HepG2 (cell line): ENCODE results near the gene UNG. TPM values are rescaled to one million over a fixed set of nuclear protein-coding genes. Genes with fewer than 3 reads are reported as not detected.

Source experiments
- CBX5 ChIP-seq: sonication (generic); formaldehyde crosslinking; IDR thresholded peaks from 2 replicates; pipeline ENCODE4 v1.4.0; 2020; ENCODE audit warnings: missing genetic modification reagents, borderline replicate concordance
- ETV6 ChIP-seq: sonication (generic); formaldehyde crosslinking; conservative IDR thresholded peaks from 2 replicates; pipeline ENCODE4 v1.4.0; 2020; ENCODE audit warnings: missing genetic modification reagents
- FOXP4 ChIP-seq: sonication (generic); formaldehyde crosslinking; IDR thresholded peaks from 2 replicates; pipeline ENCODE4 v1.4.0; 2020; ENCODE audit warnings: missing genetic modification reagents
- HOXA3 ChIP-seq: sonication (generic); formaldehyde crosslinking; IDR thresholded peaks from 2 replicates; pipeline ENCODE4 v1.5.0; 2020; ENCODE audit warnings: missing genetic modification reagents
- RORA ChIP-seq: sonication (generic); formaldehyde crosslinking; IDR thresholded peaks from 2 replicates; pipeline ENCODE4 v1.5.0; 2020; ENCODE audit warnings: mild to moderate bottlenecking, missing genetic modification reagents, moderate library complexity
- TBP ChIP-seq: sonication (generic); formaldehyde crosslinking; IDR thresholded peaks from 2 replicates; pipeline ENCODE4 v1.5.0; 2020; ENCODE audit warnings: missing genetic modification reagents
- ZBTB20 ChIP-seq: sonication (generic); formaldehyde crosslinking; IDR thresholded peaks from 2 replicates; pipeline ENCODE4 v1.8.1; 2023; ENCODE audit warnings: missing genetic modification reagents, low read depth, mild to moderate bottlenecking, borderline replicate concordance
- ZBTB26 ChIP-seq: IDR thresholded peaks from 2 replicates; pipeline ENCODE4 v1.6.1; 2016; ENCODE audit warnings: missing compliant biosample characterization, missing genetic modification reagents, borderline replicate concordance
- ZBTB40 ChIP-seq, 2 experiments: fragments of 450-650 bp in 1 of 2; sonication (generic) in 1 of 2; formaldehyde crosslinking in 1 of 2; IDR thresholded peaks; 2 replicates each; pipeline versions ENCODE4 v1.6.1 to v1.8.0; 2016 to 2022; ENCODE audit warnings: antibody characterized with exemption in 1 of 2, mild to moderate bottlenecking in 1 of 2, missing genetic modification reagents in 1 of 2
- ZC3H13 ChIP-seq: sonication (generic); formaldehyde crosslinking; IDR thresholded peaks from 2 replicates; pipeline ENCODE4 v1.8.1; 2023; ENCODE audit warnings: mild to moderate bottlenecking, missing genetic modification reagents, moderate library complexity
- ZNF235 ChIP-seq: sonication (generic); formaldehyde crosslinking; IDR thresholded peaks from 2 replicates; pipeline ENCODE4 v1.8.1; 2023; ENCODE audit warnings: mild to moderate bottlenecking, missing genetic modification reagents, borderline replicate concordance
- ZNF761 ChIP-seq: sonication (generic); formaldehyde crosslinking; conservative IDR thresholded peaks from 2 replicates; pipeline ENCODE4 v1.4.0; 2020; ENCODE audit warnings: mild to moderate bottlenecking, missing genetic modification reagents
- ZSCAN21 ChIP-seq: sonication (generic); formaldehyde crosslinking; IDR thresholded peaks from 2 replicates; pipeline ENCODE4 v1.8.0; 2022; ENCODE audit warnings: mild to moderate bottlenecking, missing genetic modification reagents, moderate library complexity, borderline replicate concordance
- polyA plus RNA-seq, 8 experiments: library from polyadenylated mRNA; depleted of rRNA in 3 of 8; stranded (reverse) in 7 of 8; unstranded in 1 of 8; fragments of >200 nt; fragmentation: Illumina TruSeq in 4 of 8; extraction: Trizol in 4 of 8; gene quantifications; 2 replicates each; pipeline versions ENCODE4 v1.2.1 to v1.2.3, GENCODE V29; 2011 to 2016; ENCODE audit warnings: low read depth in 4 of 8, missing spikeins in 1 of 8, mixed read lengths in 1 of 8; ENCODE audit not compliant: insufficient read depth in 1 of 8
- total RNA-seq, 5 experiments: library from RNA; depleted of rRNA; stranded (reverse); fragments of >200 nt; fragmentation: Illumina TruSeq; extraction: Trizol; gene quantifications; 2 replicates each; pipeline ENCODE4 v1.2.3, GENCODE V29; 2016; ENCODE audit warnings: low read depth in 1 of 5

UNG gene
- total and polyA plus RNA-seq, 2 of the 13 experiments (the other 11 are each of a cell fraction or from before 2014, with no cell fraction given) = 23.3 to 114 TPM

GRCh38 chr12:109115758-109116610, 18.6 kb downstream of the UNG start, which contains the start of gene ACACB (continued):
- TF ChIP-seq ZBTB40 (IDR thresholded peaks at IDR 0.05) (no peak), ZBTB40 (CRISPR knock-in tag; IDR thresholded peaks at IDR 0.05) (peak; percentile 89), ZNF235 (CRISPR knock-in tag) (no peak), CBX5 (peak; percentile 50; the same call in 1 of the 2 replicates), TBP (CRISPR knock-in tag) (no peak), ZSCAN21 (CRISPR knock-in tag) (no peak), HOXA3 (peak; percentile 80; the same call in 1 of the 2 replicates), FOXP4 (peak; percentile 42), ZBTB26 (no peak), ZBTB20 (CRISPR knock-in tag) (peak; percentile 88; the same call in 1 of the 2 replicates), ZC3H13 (CRISPR knock-in tag) (0 out of 2 replicates have a peak, but pooled peaks have one; percentile 51), ZNF761 (CRISPR knock-in tag) (0 out of 2 replicates have a peak, but pooled peaks have one; percentile 62), ETV6 (CRISPR knock-in tag) (0 out of 2 replicates have a peak, but pooled peaks have one; percentile 51), RORA (CRISPR knock-in tag) (no peak)
